IPS-15b (cell line): ENCODE data around the gene THADA.
A peak's percentile ranks its signal among the peaks of the same experiment; 100 is the strongest.
"Not testable (repeated sequence)": the region's sequence is repeated elsewhere in the genome, so short reads cannot be mapped to it uniquely, and the experiment has no call there.

ENCODE experiments used
- H3K27me3 ChIP-seq: one replicate; pipeline ENCODE4 v1.6.1; 2013; ENCODE audit warnings: low read length; ENCODE audit not compliant: control insufficient read depth, insufficient read depth
- H3K36me3 ChIP-seq: one replicate; pipeline ENCODE4 v1.6.1; 2013; ENCODE audit warnings: low read length; ENCODE audit not compliant: control insufficient read depth, insufficient read depth
- H3K4me1 ChIP-seq: one replicate; pipeline ENCODE4 v1.6.1; 2013; ENCODE audit warnings: mild to moderate bottlenecking, low read length; ENCODE audit not compliant: control insufficient read depth, insufficient read depth
- H3K4me3 ChIP-seq: one replicate; pipeline ENCODE4 v1.5.1; 2013; ENCODE audit warnings: low read depth, low read length
- H3K9ac ChIP-seq: one replicate; pipeline ENCODE4 v1.6.1; 2013; ENCODE audit warnings: low read depth, mild to moderate bottlenecking, low read length
- H3K9me3 ChIP-seq: one replicate; pipeline ENCODE4 v1.6.1; 2013; ENCODE audit warnings: mild to moderate bottlenecking, low read length; ENCODE audit not compliant: control insufficient read depth, insufficient read depth

The THADA gene

DNA sequence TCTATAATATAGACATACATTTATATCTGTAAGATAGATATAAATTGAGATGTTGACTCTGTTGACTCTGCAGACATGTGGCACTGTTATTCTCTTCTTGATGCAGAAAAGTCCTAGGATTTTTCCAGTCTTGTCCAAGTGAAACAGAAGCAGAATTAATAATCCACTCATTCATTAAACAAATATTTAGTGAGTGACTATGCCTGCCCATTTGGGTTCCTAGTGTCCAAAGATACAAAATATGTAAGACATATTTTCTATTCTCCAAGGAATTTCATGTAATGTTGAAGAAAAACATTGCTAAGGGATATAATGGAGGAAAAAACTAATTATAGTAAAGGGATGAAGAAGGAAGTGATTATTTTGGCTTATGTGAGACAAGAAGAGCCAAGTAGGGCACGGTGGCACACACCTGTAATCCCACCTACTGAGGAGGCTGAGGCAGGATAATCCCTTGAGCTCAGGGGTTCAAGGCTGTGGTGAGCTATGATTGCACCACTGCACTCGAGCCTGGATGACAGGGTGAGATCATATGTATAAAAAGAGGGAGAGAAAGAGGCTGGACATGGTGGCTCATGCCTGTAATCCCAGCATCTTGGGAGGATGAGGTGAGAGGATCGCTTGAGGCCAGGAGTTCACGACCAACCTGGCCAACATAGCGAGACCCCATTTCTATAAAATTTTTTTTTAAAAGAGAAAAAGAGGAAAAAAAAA is 21.3 kb upstream of the THADA start:
- Histone ChIP-seq H3K27me3 (no peaks in the 10 kb centered on the region), H3K9ac (no peak overlapping the region), H3K4me1 (peaks cover 2% of the 10 kb centered on the region), H3K4me3 (no peak overlapping the region), H3K36me3 (no peaks in the 10 kb centered on the region), H3K9me3 (no peaks in the 10 kb centered on the region)

GRCh38 chr2:43612944-43613343 is 17.1 kb upstream of the THADA start:
- Histone ChIP-seq H3K9me3 (no peaks in the 10 kb centered on the region), H3K4me3 (no peak overlapping the region), H3K9ac (no peak overlapping the region), H3K27me3 (no peaks in the 10 kb centered on the region), H3K36me3 (no peaks in the 10 kb centered on the region), H3K4me1 (peaks cover 2% of the 10 kb centered on the region)

DNA sequence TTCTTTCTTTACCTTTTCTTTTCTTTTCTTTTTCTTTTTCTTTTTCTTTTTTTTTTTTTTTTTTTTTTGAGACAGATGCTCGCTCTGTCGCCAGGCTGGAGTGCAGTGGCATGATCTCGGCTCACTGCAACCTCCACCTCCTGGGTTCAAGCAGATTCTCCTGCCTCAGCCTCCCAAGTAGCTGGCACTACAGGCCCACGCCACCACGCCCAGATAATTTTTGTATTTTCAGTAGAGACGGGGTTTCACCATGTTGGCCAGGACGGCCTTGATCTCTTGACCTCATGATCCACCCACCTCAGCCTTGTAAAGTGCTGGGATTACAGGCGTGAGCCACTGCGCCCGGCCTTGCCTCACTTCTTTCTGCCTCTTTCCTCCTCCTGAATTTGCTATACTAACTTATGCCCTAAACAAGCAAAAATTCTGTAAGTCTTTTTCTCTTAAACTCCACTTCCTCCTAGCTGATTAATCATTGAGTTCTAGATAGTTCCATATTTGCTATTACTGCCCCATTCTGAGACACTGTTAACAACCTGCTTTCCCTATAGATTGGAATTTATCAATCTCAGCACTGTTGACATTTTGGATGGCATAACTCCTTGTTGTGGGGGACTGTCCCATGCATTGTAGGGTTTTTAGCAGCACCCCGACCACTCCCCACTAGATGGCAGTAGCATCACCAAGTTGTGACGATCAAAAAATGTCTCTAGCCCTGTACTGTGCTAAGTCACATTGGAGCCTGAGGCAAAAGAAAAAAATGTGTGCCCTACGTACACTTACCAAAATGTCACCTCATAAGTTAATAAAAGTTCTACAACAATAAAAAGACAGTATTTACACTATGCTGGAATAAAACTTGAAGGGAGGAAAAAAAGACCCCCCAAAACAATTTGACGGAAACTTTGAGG is 16.4 kb upstream of the THADA start:
- Histone ChIP-seq H3K36me3 (no peaks in the 10 kb centered on the region), H3K27me3 (no peaks in the 10 kb centered on the region), H3K9me3 (no peaks in the 10 kb centered on the region), H3K9ac (no peak overlapping the region), H3K4me1 (peaks cover 2% of the 10 kb centered on the region), H3K4me3 (no peak overlapping the region)

DNA sequence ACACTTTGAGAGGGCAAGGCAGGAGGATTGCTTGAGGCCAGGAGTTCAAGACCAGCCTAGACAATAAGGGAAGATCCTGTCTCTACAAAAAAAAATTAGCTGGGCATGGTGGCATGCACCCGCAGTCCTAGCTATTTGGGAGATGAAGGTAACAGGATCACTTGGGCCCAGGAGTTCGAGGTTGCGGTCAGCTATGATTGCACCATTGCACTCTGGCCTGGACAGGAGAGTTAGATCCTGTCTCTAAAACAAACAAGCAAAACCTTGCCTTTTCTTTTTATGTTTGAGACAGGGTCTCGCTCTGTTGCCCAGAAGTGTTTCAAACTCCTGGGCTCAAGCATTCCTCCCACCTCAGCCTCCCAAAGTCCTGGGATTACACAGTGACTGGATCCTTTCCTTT is 14.5 kb upstream of the THADA start:
- Histone ChIP-seq H3K4me1 (peaks cover 5% of the 10 kb centered on the region), H3K36me3 (no peaks in the 10 kb centered on the region), H3K4me3 (no peak overlapping the region), H3K9ac (no peak overlapping the region), H3K9me3 (no peaks in the 10 kb centered on the region), H3K27me3 (no peaks in the 10 kb centered on the region)

DNA sequence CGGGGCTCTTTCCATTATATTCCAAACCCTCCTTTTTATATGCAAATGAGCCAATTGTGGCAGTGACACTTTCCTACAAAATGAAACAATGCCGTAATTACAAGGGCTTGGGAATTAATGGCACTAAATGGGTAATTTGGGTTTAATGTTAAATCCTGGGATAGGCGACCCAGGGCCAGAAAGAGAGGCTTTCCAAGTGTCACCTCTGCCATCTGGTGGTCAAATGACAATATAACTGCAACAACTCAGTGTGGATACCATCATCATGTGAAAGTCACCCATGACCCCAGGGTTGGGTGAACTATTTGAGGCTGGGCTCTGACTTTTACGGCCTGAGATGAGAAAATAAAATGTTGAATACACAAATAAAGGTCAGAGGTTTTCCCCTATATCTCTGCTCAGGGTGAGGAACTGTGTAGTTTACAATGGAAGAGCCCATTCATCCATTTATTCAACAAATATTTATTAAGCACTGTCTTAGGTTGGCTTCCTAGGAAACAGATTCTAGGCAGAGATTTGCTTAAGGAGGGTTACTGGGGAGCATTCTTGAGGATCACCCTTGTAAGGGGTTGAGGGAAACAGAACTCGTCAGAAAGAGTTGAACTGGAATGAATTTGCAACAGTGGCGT is 13.6 kb upstream of the THADA start:
- no peaks in the 10 kb centered on the region for H3K36me3 ChIP-seq
- no peaks in the 10 kb centered on the region for H3K9me3 ChIP-seq
- peaks cover 5% of the 10 kb centered on the region for H3K4me1 ChIP-seq
- no peak overlapping the region for H3K4me3 ChIP-seq
- no peak overlapping the region for H3K9ac ChIP-seq
- H3K27me3 ChIP-seq = no peaks in the 10 kb centered on the region

GRCh38 chr2:43605851-43606250 is 10.0 kb upstream of the THADA start:
- peaks cover 2% of the 10 kb centered on the region for H3K4me1 ChIP-seq
- H3K4me3 ChIP-seq = no peak overlapping the region
- no peaks in the 10 kb centered on the region for H3K36me3 ChIP-seq
- no peaks in the 10 kb centered on the region for H3K27me3 ChIP-seq
- H3K9ac ChIP-seq = no peak overlapping the region
- no peaks in the 10 kb centered on the region for H3K9me3 ChIP-seq

DNA sequence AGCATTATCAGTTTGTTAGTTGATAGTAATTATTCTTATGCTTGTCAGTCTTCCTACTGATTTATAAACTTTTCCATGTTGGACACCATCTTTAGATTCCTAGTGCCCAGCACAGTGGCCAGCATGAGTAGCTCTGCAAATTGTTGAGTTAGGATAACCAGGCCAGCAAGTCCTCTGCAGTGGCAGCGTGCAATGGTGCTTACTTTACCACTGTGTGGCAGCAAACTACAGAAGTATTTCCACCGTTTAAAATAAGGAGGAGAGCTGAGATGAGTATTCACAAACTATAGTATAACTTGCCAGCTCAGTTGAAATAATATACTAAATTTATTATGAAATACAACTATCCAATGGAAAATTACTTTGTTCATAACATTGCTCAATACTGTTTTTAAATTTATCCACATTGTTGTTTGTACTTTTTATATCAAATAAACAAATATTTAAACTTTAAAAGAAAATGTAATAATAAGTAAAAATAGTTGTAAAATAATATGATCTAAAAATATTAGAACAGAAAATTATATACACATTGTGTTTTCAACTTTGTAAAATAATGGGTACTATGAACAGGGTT is 9.3 kb upstream of the THADA start:
- H3K9ac ChIP-seq = no peak overlapping the region
- peaks cover 2% of the 10 kb centered on the region for H3K4me1 ChIP-seq
- H3K27me3 ChIP-seq = no peaks in the 10 kb centered on the region

GRCh38 chr2:43604674-43605073 is 8.8 kb upstream of the THADA start:
- Histone ChIP-seq H3K9me3 (no peaks in the 10 kb centered on the region), H3K27me3 (no peaks in the 10 kb centered on the region), H3K4me1 (peaks cover 2% of the 10 kb centered on the region), H3K9ac (no peak overlapping the region), H3K4me3 (no peak overlapping the region), H3K36me3 (no peaks in the 10 kb centered on the region)

More for the DNA sequence above, 9.3 kb upstream of the THADA start:
- no peak overlapping the region for H3K4me3 ChIP-seq
- H3K9me3 ChIP-seq = no peaks in the 10 kb centered on the region
- H3K36me3 ChIP-seq = no peaks in the 10 kb centered on the region

GRCh38 chr2:43600596-43600995 is 4.8 kb upstream of the THADA start:
- H3K4me3 ChIP-seq, H3K4me1 ChIP-seq, H3K36me3 ChIP-seq, H3K27me3 ChIP-seq, H3K9me3 ChIP-seq, H3K9ac ChIP-seq: not testable (repeated sequence)

GRCh38 chr2:43594875-43595274 is 963 bp downstream of the THADA start:
- Histone ChIP-seq H3K9ac (no peak overlapping the region), H3K36me3 (peaks cover 8% of the 10 kb centered on the region), H3K27me3 (no peaks in the 10 kb centered on the region), H3K4me3 (peak overlapping the region; percentile 72), H3K4me1 (no peaks in the 10 kb centered on the region), H3K9me3 (no peaks in the 10 kb centered on the region)

- Histone ChIP-seq H3K4me1 (no peaks in the 10 kb centered on the region), H3K9me3 (no peaks in the 10 kb centered on the region), H3K4me3 (no peak overlapping the region), H3K9ac (no peak overlapping the region), H3K36me3 (peaks cover 8% of the 10 kb centered on the region), H3K27me3 (no peaks in the 10 kb centered on the region)
These were observed 2.6 kb downstream of the THADA start for GRCh38 chr2:43593254-43593653.
